ENCODE data around the gene P2RY1. TPM values are rescaled to one million over a fixed set of nuclear protein-coding genes. Genes with fewer than 3 reads are reported as not detected.

The P2RY1 gene
- total RNA-seq, 3 donors from 2014 or later: 0.98 to 10.9 (median 1.2) TPM

DNA sequence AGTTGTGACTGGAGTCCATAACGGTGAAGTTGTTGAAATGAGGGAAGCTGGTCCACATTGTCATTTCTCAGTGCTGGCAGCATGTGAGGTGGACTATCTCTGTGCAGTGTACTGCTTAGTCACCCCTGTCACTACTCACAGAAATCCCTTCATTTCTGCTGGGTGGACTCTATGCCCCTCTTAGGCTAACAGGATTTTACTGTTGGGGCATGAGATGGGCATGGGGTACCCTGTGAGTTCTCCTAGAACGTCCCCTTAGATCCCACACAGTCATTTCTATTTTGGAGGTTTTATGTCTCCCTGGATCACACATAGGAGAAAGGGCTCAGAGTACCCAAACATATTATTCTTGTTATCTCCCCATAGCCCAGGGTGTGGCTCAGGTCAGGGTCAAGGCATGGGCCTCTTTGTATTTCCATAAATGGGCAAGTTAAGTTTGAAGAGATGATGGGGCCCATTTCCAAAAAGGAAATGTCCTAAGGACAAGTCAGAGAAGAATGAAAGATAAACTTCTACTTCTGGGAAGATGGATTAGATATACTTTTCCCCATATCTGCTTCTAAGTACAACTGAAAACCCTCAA, 15.2 kb downstream of the P2RY1 start:
- Histone ChIP-seq H3K36me3 (no peaks in the 10 kb centered on the region), H3K27me3 (no peaks in the 10 kb centered on the region)

DNA sequence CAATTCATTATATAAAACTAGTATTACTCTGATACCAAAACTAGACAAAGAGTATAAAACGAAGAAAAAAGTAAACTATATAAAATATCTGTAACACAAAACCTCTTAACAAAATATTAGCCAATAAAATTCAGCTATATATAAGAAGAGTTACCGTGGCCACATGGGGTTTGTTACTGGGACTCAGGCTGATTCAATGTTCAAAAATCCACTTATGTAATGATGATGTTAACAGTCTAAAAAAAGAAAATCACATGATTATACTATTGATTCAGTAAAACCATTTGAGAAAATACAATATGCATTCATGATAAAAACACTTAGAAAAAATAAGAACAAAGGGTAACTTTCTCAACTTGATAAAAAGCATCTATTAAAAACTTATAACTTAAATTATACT, 18.3 kb downstream of the P2RY1 start:
- intact Hi-C loops (cut with DNase I; ENCODE audit: low total_unique reads): no loop called here
- no peaks in the 10 kb centered on the region for H3K36me3 ChIP-seq
- no peaks in the 10 kb centered on the region for H3K27me3 ChIP-seq
- no peak overlapping the region for H3K27ac ChIP-seq
- H3K4me1 ChIP-seq: no peaks in the 10 kb centered on the region
- no peak for DNase-seq (ENCODE audit: low spot score in 2 of 2)
- H3K9me3 ChIP-seq: no peaks in the 10 kb centered on the region
- TF ChIP-seq, protein P1, sequence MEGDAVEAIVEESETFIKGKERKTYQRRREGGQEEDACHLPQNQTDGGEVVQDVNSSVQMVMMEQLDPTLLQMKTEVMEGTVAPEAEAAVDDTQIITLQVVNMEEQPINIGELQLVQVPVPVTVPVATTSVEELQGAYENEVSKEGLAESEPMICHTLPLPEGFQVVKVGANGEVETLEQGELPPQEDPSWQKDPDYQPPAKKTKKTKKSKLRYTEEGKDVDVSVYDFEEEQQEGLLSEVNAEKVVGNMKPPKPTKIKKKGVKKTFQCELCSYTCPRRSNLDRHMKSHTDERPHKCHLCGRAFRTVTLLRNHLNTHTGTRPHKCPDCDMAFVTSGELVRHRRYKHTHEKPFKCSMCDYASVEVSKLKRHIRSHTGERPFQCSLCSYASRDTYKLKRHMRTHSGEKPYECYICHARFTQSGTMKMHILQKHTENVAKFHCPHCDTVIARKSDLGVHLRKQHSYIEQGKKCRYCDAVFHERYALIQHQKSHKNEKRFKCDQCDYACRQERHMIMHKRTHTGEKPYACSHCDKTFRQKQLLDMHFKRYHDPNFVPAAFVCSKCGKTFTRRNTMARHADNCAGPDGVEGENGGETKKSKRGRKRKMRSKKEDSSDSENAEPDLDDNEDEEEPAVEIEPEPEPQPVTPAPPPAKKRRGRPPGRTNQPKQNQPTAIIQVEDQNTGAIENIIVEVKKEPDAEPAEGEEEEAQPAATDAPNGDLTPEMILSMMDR (IDR thresholded peaks at IDR 0.05): no peak
- TF ChIP-seq POLR2A (IDR thresholded peaks at IDR 0.05) (no peak), POLR2AphosphoS5 (IDR thresholded peaks at IDR 0.05) (no peak)
- H3K4me3 ChIP-seq: no peak overlapping the region

More for the DNA sequence above, 15.2 kb downstream of the P2RY1 start:
- peaks cover 7 to 8% of the 10 kb centered on the region in 2 donors for H3K9me3 ChIP-seq
- TF ChIP-seq POLR2AphosphoS5 (IDR thresholded peaks at IDR 0.05) (no peak), POLR2A (IDR thresholded peaks at IDR 0.05) (no peak)
- TF ChIP-seq, protein P1 (IDR thresholded peaks at IDR 0.05): no peak
- intact Hi-C loops (cut with DNase I; ENCODE audit: low total_unique reads): no loop called here
- H3K27ac ChIP-seq: no peak overlapping the region
- no peaks in the 10 kb centered on the region for H3K4me1 ChIP-seq
- DNase-seq (ENCODE audit: low spot score in 2 of 2): no peak
- no peak overlapping the region for H3K4me3 ChIP-seq

DNA sequence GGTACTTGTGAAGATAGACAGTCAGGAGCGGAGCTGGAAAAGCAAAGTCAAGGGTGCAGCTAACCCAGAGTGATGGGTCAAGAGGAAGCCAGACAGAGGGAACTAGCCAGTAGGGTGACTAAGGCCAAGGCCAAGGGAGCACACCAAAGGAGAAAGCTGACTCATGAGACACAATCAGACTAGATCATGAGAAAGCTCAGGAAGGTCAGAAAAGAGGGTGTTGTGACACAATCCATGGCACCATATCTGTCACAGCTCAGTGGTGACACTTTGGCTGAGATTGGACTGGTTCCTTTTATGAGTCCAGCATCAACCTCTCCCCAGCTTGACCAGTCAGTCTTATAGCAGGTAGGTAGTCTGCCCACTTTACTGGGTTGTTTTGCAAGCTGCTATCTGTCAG, 22.2 kb downstream of the P2RY1 start:
- no peak overlapping the region for H3K4me3 ChIP-seq
- no peak overlapping the region for H3K27ac ChIP-seq
- no peaks in the 10 kb centered on the region for H3K27me3 ChIP-seq
- intact Hi-C loops (cut with DNase I; ENCODE audit: low total_unique reads): no loop called here
- H3K36me3 ChIP-seq: no peaks in the 10 kb centered on the region
- H3K4me1 ChIP-seq: no peaks in the 10 kb centered on the region
- no peak for TF ChIP-seq POLR2AphosphoS5 (IDR thresholded peaks at IDR 0.05)
- TF ChIP-seq, protein P1 (IDR thresholded peaks at IDR 0.05): no peak
- TF ChIP-seq POLR2A (IDR thresholded peaks at IDR 0.05): no peak
- DNase-seq (ENCODE audit: low spot score in 2 of 2): no peak
- H3K9me3 ChIP-seq: no peaks in the 10 kb centered on the region

DNA sequence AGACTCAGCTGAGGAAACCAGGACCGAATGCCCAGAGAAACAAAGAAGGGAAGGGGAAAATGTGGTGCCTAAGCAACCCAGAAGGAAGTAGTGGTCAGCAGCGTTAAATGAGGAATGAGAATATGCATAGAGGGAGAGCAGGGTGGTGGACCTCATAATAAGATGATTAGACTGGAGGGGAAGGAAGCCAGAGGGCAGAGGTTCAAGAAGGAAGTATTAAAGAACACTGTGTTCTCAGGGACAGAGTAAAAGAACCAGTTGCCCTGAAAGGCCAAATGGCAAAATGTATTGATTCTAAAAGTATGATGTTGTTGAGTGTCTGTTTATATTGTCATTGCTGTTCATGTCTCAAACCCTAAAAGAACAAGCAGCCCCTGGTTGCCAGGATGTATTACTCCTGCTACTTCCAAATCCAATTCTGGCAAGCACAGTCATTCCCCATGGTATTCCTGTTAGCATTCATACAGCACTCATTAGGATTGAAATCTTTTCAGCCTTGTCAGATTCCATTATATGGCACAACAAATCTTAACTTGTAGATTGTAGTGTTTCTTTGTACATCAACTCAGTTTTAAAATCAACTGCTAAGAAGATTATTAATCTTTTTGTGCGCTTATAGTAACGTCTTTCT, 23.4 kb downstream of the P2RY1 start:
- intact Hi-C loops (cut with DNase I; ENCODE audit: low total_unique reads): no loop called here
- Histone ChIP-seq H3K4me1 (no peaks in the 10 kb centered on the region), H3K36me3 (no peaks in the 10 kb centered on the region), H3K27ac (no peak overlapping the region), H3K4me3 (no peak overlapping the region), H3K9me3 (no peaks in the 10 kb centered on the region), H3K27me3 (no peaks in the 10 kb centered on the region)
- DNase-seq (ENCODE audit: low spot score in 2 of 2): no peak
- TF ChIP-seq, protein P1 (IDR thresholded peaks at IDR 0.05): no peak
- TF ChIP-seq POLR2AphosphoS5 (IDR thresholded peaks at IDR 0.05) (no peak), POLR2A (IDR thresholded peaks at IDR 0.05) (no peak)

DNA sequence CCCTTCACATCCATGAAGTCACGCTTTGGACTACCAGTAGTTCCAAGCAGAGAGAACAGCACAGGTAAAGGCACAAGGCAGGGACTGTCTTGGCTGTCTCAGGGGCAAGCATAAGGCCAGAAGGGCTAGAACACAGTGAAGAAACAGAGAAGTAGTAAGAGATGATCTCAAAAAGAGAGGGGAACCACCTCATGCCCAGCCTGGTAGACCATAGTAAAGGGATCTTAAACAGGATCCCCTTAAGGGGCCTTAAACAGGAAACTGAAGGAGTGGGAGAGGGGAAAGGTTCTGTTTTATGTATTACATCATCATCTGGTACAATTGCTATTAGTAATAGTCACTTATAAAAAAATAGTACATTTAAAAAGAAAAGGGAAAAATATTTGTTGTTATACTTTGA, 25.8 kb downstream of the P2RY1 start:
- DNase-seq (ENCODE audit: low spot score in 2 of 2): no peak
- Histone ChIP-seq H3K9me3 (no peaks in the 10 kb centered on the region), H3K27ac (no peak overlapping the region), H3K4me1 (no peaks in the 10 kb centered on the region), H3K4me3 (no peak overlapping the region), H3K36me3 (no peaks in the 10 kb centered on the region), H3K27me3 (no peaks in the 10 kb centered on the region)
- intact Hi-C loops (cut with DNase I; ENCODE audit: low total_unique reads): no loop called here
- TF ChIP-seq POLR2AphosphoS5 (IDR thresholded peaks at IDR 0.05) (no peak), POLR2A (IDR thresholded peaks at IDR 0.05) (no peak)
- TF ChIP-seq, protein P1 (IDR thresholded peaks at IDR 0.05): no peak

Data from breast epithelium (tissue), 4 donors.